Epithelial cell of proximal tubule (primary cell): ENCODE data around the gene FOXO1. TPM values are rescaled to one million over a fixed set of nuclear protein-coding genes. Genes with fewer than 3 reads are reported as not detected.

ENCODE experiments used
- DNase-seq: peaks from one replicate; pipeline ENCODE4 v3.0.0-alpha.2; 2011; ENCODE audit warnings: low read depth
- H3K4me3 ChIP-seq: 2 replicates; pipeline ENCODE4 v1.5.1; 2011; ENCODE audit warnings: low read depth, mild to moderate bottlenecking, low read length
- CTCF ChIP-seq: conservative IDR thresholded peaks from 2 replicates; pipeline ENCODE4 v1.5.1; 2012; ENCODE audit warnings: low read depth, mild to moderate bottlenecking, low read length
- total RNA-seq: library from RNA; depleted of rRNA; stranded (reverse); fragments of >200 nt; gene quantifications from 2 replicates; pipeline ENCODE4 v1.2.3, GENCODE V29; 2015

The FOXO1 gene
- total RNA-seq, 1 donor from 2014 or later: 6.3 TPM

DNA sequence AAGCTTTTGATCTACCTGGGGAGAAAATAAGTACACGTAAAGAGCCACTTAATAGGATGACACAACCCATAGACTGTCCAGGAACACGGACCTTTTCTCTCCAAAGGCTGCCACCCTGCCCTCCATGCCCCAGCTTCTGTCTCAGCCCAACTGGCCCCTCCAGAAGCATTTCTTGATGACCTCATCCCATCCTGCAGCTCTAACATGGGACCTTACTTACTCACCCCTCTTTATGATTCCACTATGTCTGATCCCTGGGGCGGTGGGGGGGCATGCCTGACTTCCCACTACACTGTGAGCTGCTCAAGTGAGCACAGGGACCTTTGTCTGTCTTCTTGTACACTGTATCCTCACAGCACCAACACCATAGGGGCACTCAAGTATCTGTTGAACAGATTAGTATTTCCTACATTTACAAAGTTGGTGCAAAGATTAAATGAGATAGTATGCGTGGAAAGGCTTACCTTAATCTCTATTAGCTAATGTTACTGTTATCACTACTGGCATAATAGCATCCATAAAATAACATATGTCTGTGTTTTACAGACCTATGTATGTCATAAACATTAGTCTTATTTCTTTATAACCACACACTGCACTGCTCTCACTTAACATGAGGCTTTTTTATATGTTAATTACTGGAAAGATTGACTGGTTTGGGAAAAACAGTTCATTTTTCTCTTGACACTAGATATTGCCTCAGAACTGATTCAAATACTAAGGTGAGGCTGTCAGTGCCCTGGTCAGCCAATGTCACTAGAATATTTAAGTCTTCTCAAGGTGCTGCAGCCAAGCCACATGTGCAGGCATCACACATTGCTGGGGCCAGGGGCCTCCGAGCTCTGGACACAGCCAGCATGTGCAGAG lies 100.9 kb downstream of the FOXO1 start:
- DNase-seq: no peak
- TF ChIP-seq CTCF: no peak
- no peak overlapping the region for H3K4me3 ChIP-seq

DNA sequence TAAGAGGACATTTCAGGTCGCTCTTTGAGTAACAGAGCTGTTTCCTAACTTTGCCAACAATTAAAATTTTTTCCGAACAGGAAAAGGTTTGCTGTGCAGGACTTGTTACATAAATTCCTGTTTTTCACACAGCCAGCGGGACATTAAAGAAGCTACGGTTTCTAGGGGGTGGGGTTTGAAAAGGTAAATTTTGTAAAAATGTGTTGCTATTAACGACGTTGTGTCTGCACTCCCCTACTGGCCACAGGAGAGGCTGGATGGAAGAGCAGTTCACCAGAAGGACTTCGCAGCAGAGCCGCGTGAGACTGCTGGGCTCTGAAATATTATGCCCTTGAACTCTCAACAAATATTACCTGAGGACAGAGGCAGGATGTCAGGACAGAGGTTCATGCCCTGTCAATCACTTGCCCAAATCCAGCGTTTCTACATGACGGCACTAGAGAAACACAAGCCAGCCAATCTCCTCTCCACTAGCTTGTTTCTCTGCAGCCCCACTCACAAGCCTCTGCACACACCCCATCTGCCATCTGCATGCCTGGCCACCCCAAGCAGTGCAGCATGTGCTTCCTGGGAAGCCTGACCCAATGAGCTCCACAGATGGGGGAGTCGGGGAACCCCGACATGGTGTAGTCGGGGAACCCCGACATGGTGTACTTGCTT lies 102.0 kb downstream of the FOXO1 start:
- H3K4me3 ChIP-seq: no peak overlapping the region
- no peak for TF ChIP-seq CTCF
- DNase-seq: no peak

DNA sequence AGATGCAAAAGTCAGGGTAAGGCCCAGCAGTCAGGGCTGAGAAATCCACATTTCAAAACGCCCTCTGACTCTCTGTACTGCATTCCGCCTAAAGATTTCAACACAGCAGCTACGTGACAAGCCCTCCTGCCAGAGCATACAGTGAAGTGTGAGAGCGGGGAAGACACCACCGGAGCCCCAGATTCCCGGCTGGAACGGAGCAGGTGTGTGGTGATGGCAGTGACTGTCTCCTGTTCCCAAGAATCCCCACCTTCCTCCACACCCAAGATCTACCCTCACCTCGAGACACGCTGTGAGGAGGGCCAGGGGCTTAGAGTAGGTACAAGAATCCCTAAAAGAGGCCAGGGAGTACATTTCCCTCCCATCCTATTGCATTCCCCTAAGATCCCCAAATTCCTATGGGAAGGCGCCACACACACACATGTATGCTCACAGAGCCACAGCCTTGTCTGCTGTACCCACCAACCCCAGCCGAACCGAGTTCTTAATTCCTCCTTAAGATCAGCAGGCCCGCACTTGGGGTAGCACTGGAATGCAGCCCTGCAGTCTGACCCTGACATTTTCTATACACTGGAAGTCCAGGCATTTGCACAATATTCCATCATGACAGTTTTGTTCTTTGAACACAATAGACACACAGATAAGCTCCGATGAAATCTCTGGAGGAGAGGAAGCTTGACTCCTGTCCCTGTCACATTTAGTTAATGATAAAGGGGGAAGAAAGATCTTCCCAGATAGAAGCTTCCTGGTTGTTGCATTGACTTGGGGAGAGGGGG lies 102.9 kb downstream of the FOXO1 start:
- no peak overlapping the region for H3K4me3 ChIP-seq
- no peak for DNase-seq
- no peak for TF ChIP-seq CTCF

GRCh38 chr13:40562975-40563349 lies 103.5 kb downstream of the FOXO1 start:
- DNase-seq: no peak
- H3K4me3 ChIP-seq: no peak overlapping the region
- TF ChIP-seq CTCF: no peak

DNA sequence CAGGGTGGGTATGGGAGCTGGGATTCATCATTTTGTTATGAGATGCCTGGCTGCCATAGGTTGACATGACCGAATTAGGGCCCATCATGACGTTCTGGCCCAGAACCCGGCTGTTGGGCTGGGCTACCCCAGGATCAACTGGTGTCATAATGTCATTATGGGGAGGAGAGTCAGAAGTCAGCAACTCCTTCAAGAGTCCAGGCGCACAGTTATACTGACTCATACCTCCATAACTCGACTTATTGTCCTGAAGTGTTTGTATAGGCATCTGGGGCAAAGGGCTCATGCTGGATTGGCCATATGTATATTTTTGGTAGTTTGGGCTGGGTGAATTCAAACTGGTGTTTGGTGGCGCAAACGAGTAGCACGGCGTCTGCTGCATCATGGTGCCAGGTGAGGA lies 106.5 kb downstream of the FOXO1 start:
- H3K4me3 ChIP-seq: no peak overlapping the region
- DNase-seq: no peak
- TF ChIP-seq CTCF: no peak

DNA sequence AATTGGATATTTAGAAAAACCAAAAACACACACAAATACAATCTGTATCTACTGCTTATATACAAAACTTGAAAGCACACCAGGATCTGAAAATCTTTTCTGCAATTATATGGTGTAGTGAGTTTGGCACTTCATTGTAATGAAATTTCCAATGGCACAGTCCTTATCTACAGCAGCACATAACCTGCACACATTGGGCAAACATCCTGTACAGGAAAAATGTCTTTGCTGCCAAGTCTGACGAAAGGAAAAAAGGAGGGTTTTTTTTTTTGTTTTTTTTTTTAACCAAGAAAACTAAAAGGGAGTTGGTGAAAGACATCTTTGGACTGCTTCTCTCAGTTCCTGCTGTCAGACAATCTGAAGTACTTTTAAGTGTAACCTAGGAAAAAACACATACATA lies 107.8 kb downstream of the FOXO1 start:
- DNase-seq: no peak
- no peak for TF ChIP-seq CTCF
- no peak overlapping the region for H3K4me3 ChIP-seq
